Measurements from ENCODE around the gene CPE. TPM values are rescaled to one million over a fixed set of nuclear protein-coding genes. Genes with fewer than 3 reads are reported as not detected.

The CPE gene
- total and polyA plus RNA-seq, 4 donors = 3.0 to 5.6 (median 4.5) TPM

- TF ChIP-seq ATF3 (IDR thresholded peaks at IDR 0.05) (no peak), YY1 (IDR thresholded peaks at IDR 0.05) (no peak), EGR1 (IDR thresholded peaks at IDR 0.05; ENCODE audit: low read depth in 2 of 2) (no peak), HNF4G (IDR thresholded peaks at IDR 0.05) (no peak), GABPA (IDR thresholded peaks at IDR 0.05 in 1 of 2, conservative IDR thresholded peaks at IDR 0.05 in 1 of 2) (no peak), HNF4A (conservative IDR thresholded peaks at IDR 0.05) (no peak), TAF1 (conservative IDR thresholded peaks at IDR 0.05) (no peak), FOXA1 (IDR thresholded peaks at IDR 0.05) (no peak), NR2F2 (IDR thresholded peaks at IDR 0.05) (no peak), JUND (IDR thresholded peaks at IDR 0.05) (no peak)
Observed at GRCh38 chr4:165506849-165507248, 128.0 kb downstream of the CPE start (continued).

GRCh38 chr4:165507381-165507780 lies 128.6 kb downstream of the CPE start:
- no peaks in the 10 kb centered on the region for H3K9me3 ChIP-seq (ENCODE audit: control insufficient read depth in 4 of 4, low read length in 3 of 4)
- H3K36me3 ChIP-seq (ENCODE audit: control insufficient read depth in 4 of 4, insufficient read depth in 3 of 4, low read depth in 1 of 4, low read length in 3 of 4) = no peaks in the 10 kb centered on the region
- peaks cover 0 to 4% (median 0%) of the 10 kb centered on the region in 4 donors for H3K4me1 ChIP-seq (ENCODE audit: control insufficient read depth in 4 of 4, insufficient read depth in 4 of 4, low read length in 3 of 4)
- H3K4me3 ChIP-seq (ENCODE audit: low read depth in 1 of 3, low read length in 3 of 3) = no peak overlapping the region
- WGBS = 92% methylated on average over 9 of the region's 9 CpGs
- no peak overlapping the region for H3K9ac ChIP-seq (ENCODE audit: low read depth in 1 of 2, low read length in 2 of 2)
- peaks cover 0 to 2% (median 0%) of the 10 kb centered on the region in 4 donors for H3K27me3 ChIP-seq (ENCODE audit: control insufficient read depth in 4 of 4, insufficient read depth in 4 of 4, low read length in 3 of 4)
- no peak for TF ChIP-seq TAF1 (conservative IDR thresholded peaks at IDR 0.05)
- no peak for TF ChIP-seq ZBTB33 (IDR thresholded peaks at IDR 0.05)
- no peak for TF ChIP-seq ATF3 (IDR thresholded peaks at IDR 0.05)
- no peak for TF ChIP-seq JUND (IDR thresholded peaks at IDR 0.05)
- TF ChIP-seq FOXA1 (IDR thresholded peaks at IDR 0.05) = no peak
- no peak for TF ChIP-seq NR2F2 (IDR thresholded peaks at IDR 0.05)
- TF ChIP-seq EGR1 (IDR thresholded peaks at IDR 0.05; ENCODE audit: low read depth in 2 of 2) = no peak
- TF ChIP-seq RAD21 (IDR thresholded peaks at IDR 0.05) = no peak
- DNase-seq (ENCODE audit: low spot score) = no peak
- no peak overlapping the region for H3K27ac ChIP-seq (ENCODE audit: low read depth in 1 of 2, low read length in 2 of 2)

GRCh38 chr4:165508372-165509120 lies 129.7 kb downstream of the CPE start:
- Histone ChIP-seq H3K4me1 (ENCODE audit: control insufficient read depth in 4 of 4, insufficient read depth in 4 of 4, low read length in 3 of 4) (peaks cover 0 to 4% (median 0%) of the 10 kb centered on the region in 4 donors), H3K27me3 (ENCODE audit: control insufficient read depth in 4 of 4, insufficient read depth in 4 of 4, low read length in 3 of 4) (peaks cover 0 to 2% (median 0%) of the 10 kb centered on the region in 4 donors)
- WGBS = 95% methylated on average over 6 of the region's 6 CpGs
- TF ChIP-seq CTCF (IDR thresholded peaks at IDR 0.05; ENCODE audit: low read depth, low read length, missing input control) = no peak
- no peak for TF ChIP-seq HNF4A (conservative IDR thresholded peaks at IDR 0.05)
- TF ChIP-seq MAX (IDR thresholded peaks at IDR 0.05) = no peak
- no peak for TF ChIP-seq RAD21 (IDR thresholded peaks at IDR 0.05)
- no peak for TF ChIP-seq NR2F2 (IDR thresholded peaks at IDR 0.05)
- TF ChIP-seq HNF4G (IDR thresholded peaks at IDR 0.05) = no peak
- TF ChIP-seq JUND (IDR thresholded peaks at IDR 0.05) = no peak
- no peak for TF ChIP-seq ATF3 (IDR thresholded peaks at IDR 0.05)
- no peak for TF ChIP-seq FOXA1 (IDR thresholded peaks at IDR 0.05)
- no peak for TF ChIP-seq RXRA (IDR thresholded peaks at IDR 0.05)
- TF ChIP-seq EGR1 (IDR thresholded peaks at IDR 0.05; ENCODE audit: low read depth in 2 of 2) = no peak
- TF ChIP-seq REST (IDR thresholded peaks at IDR 0.05) = no peak
- no peak for TF ChIP-seq GABPA (IDR thresholded peaks at IDR 0.05 in 1 of 2, conservative IDR thresholded peaks at IDR 0.05 in 1 of 2)
- no peak for TF ChIP-seq ZBTB33 (IDR thresholded peaks at IDR 0.05)
- no peak for TF ChIP-seq FOXA2 (IDR thresholded peaks at IDR 0.05)

More at GRCh38 chr4:165508372-165509120, 129.7 kb downstream of the CPE start:
- H3K9ac ChIP-seq (ENCODE audit: low read depth in 1 of 2, low read length in 2 of 2) = no peak overlapping the region
- H3K27ac ChIP-seq (ENCODE audit: low read depth in 1 of 2, low read length in 2 of 2) = no peak overlapping the region
- no peaks in the 10 kb centered on the region for H3K9me3 ChIP-seq (ENCODE audit: control insufficient read depth in 4 of 4, low read length in 3 of 4)
- H3K4me3 ChIP-seq (ENCODE audit: low read depth in 1 of 3, low read length in 3 of 3) = no peak overlapping the region
- H3K36me3 ChIP-seq (ENCODE audit: control insufficient read depth in 4 of 4, insufficient read depth in 3 of 4, low read depth in 1 of 4, low read length in 3 of 4) = no peaks in the 10 kb centered on the region
- no peak for DNase-seq (ENCODE audit: low spot score)
